DND-41 (cell line): Measurements from ENCODE around the gene FBXO15.

Experiments
- EZH2 ChIP-seq: IDR thresholded peaks from 3 replicates; pipeline ENCODE4 v1.6.1; 2012; ENCODE audit warnings: borderline replicate concordance, low read depth, mild to moderate bottlenecking, moderate library complexity, low read length, inconsistent platforms; ENCODE audit not compliant: severe bottlenecking
- TF ChIP-seq, protein P1 (sequence below): IDR thresholded peaks from 2 replicates; pipeline ENCODE4 v1.5.1; 2012; ENCODE audit warnings: borderline replicate concordance, low read length, moderate library complexity, mild to moderate bottlenecking; ENCODE audit not compliant: poor library complexity, severe bottlenecking; ENCODE audit errors: extremely low read depth

DNA sequence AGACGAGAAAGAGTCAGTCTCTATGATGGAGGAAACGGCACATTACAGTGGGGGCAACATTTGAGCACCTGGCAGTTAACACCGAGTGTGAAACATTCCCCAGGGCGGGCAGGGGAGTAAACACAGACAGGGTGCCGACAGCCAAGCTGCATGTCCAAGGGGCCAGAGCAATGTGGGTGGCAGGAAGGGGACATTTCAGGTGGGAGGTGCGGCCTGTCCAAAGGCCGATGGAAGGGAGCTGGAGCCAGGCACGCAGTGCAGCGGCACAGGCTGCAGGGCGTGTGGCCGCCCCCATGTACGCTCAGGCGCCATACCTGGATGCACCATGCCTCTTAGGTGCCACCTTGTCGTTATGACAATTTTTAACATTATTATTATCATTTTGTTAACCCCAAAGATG is 43.9 kb upstream of the FBXO15 start:
- TF ChIP-seq, protein P1, sequence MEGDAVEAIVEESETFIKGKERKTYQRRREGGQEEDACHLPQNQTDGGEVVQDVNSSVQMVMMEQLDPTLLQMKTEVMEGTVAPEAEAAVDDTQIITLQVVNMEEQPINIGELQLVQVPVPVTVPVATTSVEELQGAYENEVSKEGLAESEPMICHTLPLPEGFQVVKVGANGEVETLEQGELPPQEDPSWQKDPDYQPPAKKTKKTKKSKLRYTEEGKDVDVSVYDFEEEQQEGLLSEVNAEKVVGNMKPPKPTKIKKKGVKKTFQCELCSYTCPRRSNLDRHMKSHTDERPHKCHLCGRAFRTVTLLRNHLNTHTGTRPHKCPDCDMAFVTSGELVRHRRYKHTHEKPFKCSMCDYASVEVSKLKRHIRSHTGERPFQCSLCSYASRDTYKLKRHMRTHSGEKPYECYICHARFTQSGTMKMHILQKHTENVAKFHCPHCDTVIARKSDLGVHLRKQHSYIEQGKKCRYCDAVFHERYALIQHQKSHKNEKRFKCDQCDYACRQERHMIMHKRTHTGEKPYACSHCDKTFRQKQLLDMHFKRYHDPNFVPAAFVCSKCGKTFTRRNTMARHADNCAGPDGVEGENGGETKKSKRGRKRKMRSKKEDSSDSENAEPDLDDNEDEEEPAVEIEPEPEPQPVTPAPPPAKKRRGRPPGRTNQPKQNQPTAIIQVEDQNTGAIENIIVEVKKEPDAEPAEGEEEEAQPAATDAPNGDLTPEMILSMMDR: no peak
- no peak for TF ChIP-seq EZH2
